ENCODE results near the gene KNSTRN.

GRCh38 chr15:40337597-40337996 lies 44.9 kb upstream of the KNSTRN start:
- TF ChIP-seq CTCF (IDR thresholded peaks at IDR 0.05) (no peak), POLR2A (IDR thresholded peaks at IDR 0.05) (no peak)
